HuH-7 (cell line): ENCODE results near the gene GPN3.
"Not testable (repeated sequence)": the region's sequence is repeated elsewhere in the genome, so short reads cannot be mapped to it uniquely, and the experiment has no call there.

Source experiments
- DNase-seq: peaks from one replicate; pipeline ENCODE4 v3.0.0; 2011; ENCODE audit warnings: low spot score

GPN3 gene

GRCh38 chr12:110468214-110469048 is at the start of gene GPN3, which contains the start of gene FAM216A:
Gene GPN3 (minus strand): TSS chr12:110468257. CDS start chr12:110468203, 54 bp downstream.
Gene FAM216A (plus strand): TSS chr12:110468845. CDS start chr12:110468876, 31 bp downstream.
- peak; percentile 95 for DNase-seq

- no peak for DNase-seq
Observed at GRCh38 chr12:110516995-110517394, 48.9 kb upstream of the GPN3 start.

GRCh38 chr12:110514363-110514762 is 46.3 kb upstream of the GPN3 start:
- no peak for DNase-seq

GRCh38 chr12:110513842-110514241 is 45.8 kb upstream of the GPN3 start:
- no peak for DNase-seq

- DNase-seq, result no peak
Observed at GRCh38 chr12:110508071-110508586, 40.1 kb upstream of the GPN3 start.

GRCh38 chr12:110505332-110505731 is 37.3 kb upstream of the GPN3 start:
- DNase-seq, result no peak

- no peak for DNase-seq
Observed at GRCh38 chr12:110503432-110503831, 35.4 kb upstream of the GPN3 start.

- peak; percentile 89 for DNase-seq
Observed at GRCh38 chr12:110501752-110502738, 34.0 kb upstream of the GPN3 start, which contains the start of the genes RAD9B and VPS29. Gene RAD9B (plus strand): TSS chr12:110502331. CDS start chr12:110502338, 7 bp downstream. Gene VPS29 (minus strand): TSS chr12:110502111. CDS start chr12:110502051, 60 bp downstream.

- peak; percentile 41 for DNase-seq
Observed at GRCh38 chr12:110501399-110501751, 33.3 kb upstream of the GPN3 start.

- DNase-seq, result no peak
Observed at GRCh38 chr12:110498984-110499706, 31.1 kb upstream of the GPN3 start.

GRCh38 chr12:110475426-110475825 is 7.4 kb upstream of the GPN3 start:
- DNase-seq, result no peak

- DNase-seq, result no peak
Observed at GRCh38 chr12:110467847-110468213, 227 bp downstream of the GPN3 start.

GRCh38 chr12:110466791-110467190 is 1.3 kb downstream of the GPN3 start:
- DNase-seq, result no peak

GRCh38 chr12:110465765-110466164 is 2.3 kb downstream of the GPN3 start:
- DNase-seq, result not testable (repeated sequence)

- no peak for DNase-seq
Observed at GRCh38 chr12:110465024-110465423, 3.0 kb downstream of the GPN3 start.

- DNase-seq, result not testable (repeated sequence)
Observed at GRCh38 chr12:110461189-110461588, 6.9 kb downstream of the GPN3 start.

- no peak for DNase-seq
Observed at GRCh38 chr12:110458756-110459155, 9.3 kb downstream of the GPN3 start.

- DNase-seq, result no peak
Observed at GRCh38 chr12:110453569-110454296, 14.3 kb downstream of the GPN3 start.

GRCh38 chr12:110451263-110451662 is 16.8 kb downstream of the GPN3 start:
- DNase-seq, result no peak

GRCh38 chr12:110449799-110450497 is 18.1 kb downstream of the GPN3 start, which contains the start of gene ARPC3:
Gene ARPC3 (minus strand): TSS chr12:110450337. CDS start chr12:110450260, 77 bp downstream.
- peak; percentile 85 for DNase-seq
